HEK293 (cell line): ENCODE results near the gene RUSF1.

Experiments used
- CTCF ChIA-PET: fragments of 350-600 bp; formaldehyde crosslinking; extraction: SDS; loops from one replicate; lab custom pipeline; 2021; ENCODE audit warnings: antibody characterized with exemption; lab: Yijun Ruan, JAX
- POLR2A ChIA-PET: fragments of 300-600 bp; formaldehyde crosslinking; extraction: SDS; loops from one replicate; lab custom pipeline; 2020; ENCODE audit warnings: antibody characterized with exemption, inconsistent platforms; lab: Yijun Ruan, JAX
- H3K27ac ChIP-seq: fragments of 200-500 bp; sonication (Bioruptor generic); 2 replicates; pipeline ENCODE4 v1.5.1; 2014; ENCODE audit warnings: low read depth, low read length, control low read depth, inconsistent platforms; ENCODE audit errors: extremely low read depth
- H3K36me3 ChIP-seq, 2 experiments: fragments of 200-500 bp in 1 of 2; sonication (Bioruptor generic) in 1 of 2; 1 replicate in 1 of 2; 2 replicates in 1 of 2; pipeline ENCODE4 v1.5.1; 2014 to 2017; ENCODE audit warnings: inconsistent platforms in 2 of 2, low read length in 2 of 2; ENCODE audit not compliant: control insufficient read depth in 2 of 2, insufficient read depth in 1 of 2
- H3K4me1 ChIP-seq: fragments of 200-500 bp; sonication (Bioruptor generic); 2 replicates; pipeline ENCODE4 v1.5.1; 2014; ENCODE audit warnings: mild to moderate bottlenecking, low read length, inconsistent platforms; ENCODE audit not compliant: control insufficient read depth, insufficient read depth
- H3K4me3 ChIP-seq: 2 replicates; pipeline ENCODE4 v1.5.1; 2011; ENCODE audit warnings: low read depth, mild to moderate bottlenecking, control low read depth, low read length, moderate library complexity
- H3K9me3 ChIP-seq: fragments of 200-500 bp; sonication (Bioruptor generic); 2 replicates; pipeline ENCODE4 v1.5.1; 2014; ENCODE audit warnings: low read depth, low read length, inconsistent platforms; ENCODE audit not compliant: control insufficient read depth, insufficient read depth
- KLF1 ChIP-seq: fragments of 450-650 bp; formaldehyde crosslinking; IDR thresholded peaks from 2 replicates; pipeline ENCODE4 v1.5.1; 2016; ENCODE audit warnings: missing biosample characterization, missing genetic modification characterization
- KLF10 ChIP-seq: fragments of 450-650 bp; IDR thresholded peaks from 2 replicates; pipeline ENCODE4 v1.5.1; 2018; ENCODE audit warnings: missing biosample characterization, mild to moderate bottlenecking, missing genetic modification characterization
- KLF7 ChIP-seq: fragments of 450-650 bp; formaldehyde crosslinking; IDR thresholded peaks from 2 replicates; pipeline ENCODE4 v1.5.1; 2016; ENCODE audit warnings: missing biosample characterization, missing genetic modification characterization, borderline replicate concordance
- SP3 ChIP-seq: fragments of 450-650 bp; formaldehyde crosslinking; IDR thresholded peaks from 2 replicates; pipeline ENCODE4 v1.5.1; 2016; ENCODE audit warnings: missing biosample characterization, missing genetic modification characterization
- ZBTB21 ChIP-seq: fragments of 450-650 bp; formaldehyde crosslinking; IDR thresholded peaks from 2 replicates; pipeline ENCODE4 v1.5.1; 2017; ENCODE audit warnings: missing biosample characterization, missing genetic modification characterization
- ZBTB48 ChIP-seq: fragments of 450-650 bp; formaldehyde crosslinking; IDR thresholded peaks from 2 replicates; pipeline ENCODE4 v1.5.1; 2016; ENCODE audit warnings: missing biosample characterization, missing genetic modification characterization
- ZBTB7A ChIP-seq: fragments of 450-650 bp; formaldehyde crosslinking; IDR thresholded peaks from 2 replicates; pipeline ENCODE4 v1.5.1; 2016; ENCODE audit warnings: low read depth, missing biosample characterization, missing genetic modification characterization
- ZFP3 ChIP-seq: fragments of 450-650 bp; formaldehyde crosslinking; IDR thresholded peaks from 2 replicates; pipeline ENCODE4 v1.5.1; 2016; ENCODE audit warnings: low read depth, missing biosample characterization, missing genetic modification characterization
- ZIC2 ChIP-seq: fragments of 450-650 bp; formaldehyde crosslinking; IDR thresholded peaks from 2 replicates; pipeline ENCODE4 v1.5.1; 2016; ENCODE audit warnings: missing biosample characterization, missing genetic modification characterization
- ZNF214 ChIP-seq: fragments of 450-650 bp; formaldehyde crosslinking; IDR thresholded peaks from 2 replicates; pipeline ENCODE4 v1.5.1; 2017; ENCODE audit warnings: missing biosample characterization, mild to moderate bottlenecking, missing genetic modification characterization, borderline replicate concordance
- ZNF324 ChIP-seq: fragments of 450-650 bp; formaldehyde crosslinking; IDR thresholded peaks from 2 replicates; pipeline ENCODE4 v1.5.1; 2016; ENCODE audit warnings: missing biosample characterization, missing genetic modification characterization
- ZNF335 ChIP-seq: fragments of 450-650 bp; formaldehyde crosslinking; conservative IDR thresholded peaks from 2 replicates; pipeline ENCODE4 v1.5.1; 2016; ENCODE audit warnings: missing biosample characterization, missing genetic modification characterization
- ZNF350 ChIP-seq: fragments of 450-650 bp; formaldehyde crosslinking; IDR thresholded peaks from 2 replicates; pipeline ENCODE4 v1.5.0; 2017; ENCODE audit warnings: missing biosample characterization, mild to moderate bottlenecking, missing genetic modification characterization
- ZNF48 ChIP-seq: fragments of 450-650 bp; formaldehyde crosslinking; IDR thresholded peaks from 2 replicates; pipeline ENCODE4 v1.5.1; 2016; ENCODE audit warnings: missing biosample characterization, missing genetic modification characterization
- ZNF560 ChIP-seq: fragments of 450-650 bp; formaldehyde crosslinking; IDR thresholded peaks from 2 replicates; pipeline ENCODE4 v1.5.1; 2017; ENCODE audit warnings: missing biosample characterization, missing genetic modification characterization, borderline replicate concordance
- ZNF837 ChIP-seq: fragments of 450-650 bp; formaldehyde crosslinking; IDR thresholded peaks from 2 replicates; pipeline ENCODE4 v1.5.1; 2016; ENCODE audit warnings: missing biosample characterization, missing genetic modification characterization
- ZXDB ChIP-seq: fragments of 450-650 bp; formaldehyde crosslinking; IDR thresholded peaks from 2 replicates; pipeline ENCODE4 v1.5.1; 2016; ENCODE audit warnings: missing biosample characterization, missing genetic modification characterization
- TF ChIP-seq, protein P1 (sequence below): fragments of 450-650 bp; formaldehyde crosslinking; IDR thresholded peaks from 2 replicates; pipeline ENCODE4 v1.5.1; 2016; ENCODE audit warnings: missing biosample characterization, missing genetic modification characterization
- TF ChIP-seq, protein P2 (sequence below): fragments of 450-650 bp; formaldehyde crosslinking; IDR thresholded peaks from 2 replicates; pipeline ENCODE4 v1.5.1; 2016; ENCODE audit warnings: missing biosample characterization, missing genetic modification characterization
- TF ChIP-seq, protein P3 (sequence below): fragments of 450-650 bp; formaldehyde crosslinking; IDR thresholded peaks from 2 replicates; pipeline ENCODE4; 2016; ENCODE audit warnings: missing biosample characterization, missing genetic modification characterization
- TF ChIP-seq, protein P4 (sequence below): fragments of 450-650 bp; formaldehyde crosslinking; IDR thresholded peaks from 2 replicates; pipeline ENCODE4 v1.5.1; 2016; ENCODE audit warnings: missing biosample characterization, missing genetic modification characterization
- TF ChIP-seq, protein P5 (sequence below): fragments of 450-650 bp; formaldehyde crosslinking; IDR thresholded peaks from 2 replicates; pipeline ENCODE4 v1.5.1; 2016; ENCODE audit warnings: missing biosample characterization, missing genetic modification characterization
- TF ChIP-seq, protein P6 (sequence below): fragments of 450-650 bp; formaldehyde crosslinking; IDR thresholded peaks from 2 replicates; pipeline ENCODE4 v1.5.1; 2016; ENCODE audit warnings: missing biosample characterization, missing genetic modification characterization

RUSF1 gene

DNA sequence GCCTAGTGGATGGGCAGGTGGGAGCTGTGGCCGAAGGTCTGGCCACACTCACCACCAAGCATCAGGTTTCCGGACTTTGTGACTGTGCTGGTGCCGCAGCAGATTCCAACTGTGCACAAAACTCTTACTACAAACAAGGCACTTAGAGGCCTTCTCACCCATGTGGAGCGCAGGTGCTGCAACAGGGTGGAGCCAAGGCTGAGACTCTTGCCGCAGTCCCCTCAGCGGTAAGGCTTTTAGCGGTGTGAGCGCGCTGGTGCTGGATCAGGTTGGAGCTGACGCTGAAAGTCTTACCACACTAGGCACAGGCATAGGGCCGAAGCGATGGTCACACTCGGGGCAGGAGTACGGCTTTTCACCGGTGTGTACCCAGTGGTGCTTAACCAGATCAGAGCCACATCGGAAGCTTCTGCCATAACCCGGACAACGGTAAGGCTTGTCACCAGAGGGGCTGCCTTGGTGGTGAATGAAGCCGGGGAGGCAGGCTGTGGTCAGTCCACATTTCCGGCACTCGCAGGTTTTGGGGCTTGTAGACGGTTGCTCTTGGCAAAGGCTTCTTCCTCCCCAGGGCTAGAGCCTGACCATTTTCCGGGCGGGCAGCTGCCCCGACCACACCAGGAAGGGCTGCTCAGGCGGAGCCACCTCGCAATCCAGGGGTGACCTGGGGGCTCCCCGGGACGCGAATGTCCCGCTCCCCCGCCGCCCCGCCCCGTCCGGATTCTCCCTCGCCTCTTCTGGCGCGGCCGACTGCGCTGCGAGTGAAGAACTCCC lies 49.9 kb downstream of the RUSF1 start (continued):
- TF ChIP-seq, protein P1, sequence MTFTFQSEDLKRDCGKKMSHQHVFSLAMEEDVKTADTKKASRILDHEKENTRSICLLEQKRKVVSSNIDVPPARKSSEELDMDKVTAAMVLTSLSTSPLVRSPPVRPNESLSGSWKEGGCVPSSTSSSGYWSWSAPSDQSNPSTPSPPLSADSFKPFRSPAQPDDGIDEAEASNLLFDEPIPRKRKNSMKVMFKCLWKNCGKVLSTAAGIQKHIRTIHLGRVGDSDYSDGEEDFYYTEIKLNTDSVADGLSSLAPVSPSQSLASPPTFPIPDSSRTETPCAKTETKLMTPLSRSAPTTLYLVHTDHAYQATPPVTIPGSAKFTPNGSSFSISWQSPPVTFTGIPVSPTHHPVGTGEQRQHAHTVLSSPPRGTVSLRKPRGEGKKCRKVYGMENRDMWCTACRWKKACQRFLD (tag by site-specific recombination), result no peak
- TF ChIP-seq ZBTB21 (tag by site-specific recombination), result no peak
- no peak for TF ChIP-seq ZBTB7A
- peak; percentile 56; the same call in 1 of the 2 replicates for TF ChIP-seq ZXDB (tag by site-specific recombination)
- peak; percentile 52; the same call in 1 of the 2 replicates for TF ChIP-seq ZIC2 (tag by site-specific recombination)
- no peak for TF ChIP-seq ZNF560 (tag by site-specific recombination)
- TF ChIP-seq ZNF335 (tag by site-specific recombination), result no peak
- TF ChIP-seq KLF10, result no peak
- no peak for TF ChIP-seq ZNF324
- peak; percentile 39 for TF ChIP-seq SP3 (tag by site-specific recombination)
- TF ChIP-seq ZNF837 (tag by site-specific recombination), result no peak
- no peak for TF ChIP-seq ZNF214 (tag by site-specific recombination)
- TF ChIP-seq, protein P2, sequence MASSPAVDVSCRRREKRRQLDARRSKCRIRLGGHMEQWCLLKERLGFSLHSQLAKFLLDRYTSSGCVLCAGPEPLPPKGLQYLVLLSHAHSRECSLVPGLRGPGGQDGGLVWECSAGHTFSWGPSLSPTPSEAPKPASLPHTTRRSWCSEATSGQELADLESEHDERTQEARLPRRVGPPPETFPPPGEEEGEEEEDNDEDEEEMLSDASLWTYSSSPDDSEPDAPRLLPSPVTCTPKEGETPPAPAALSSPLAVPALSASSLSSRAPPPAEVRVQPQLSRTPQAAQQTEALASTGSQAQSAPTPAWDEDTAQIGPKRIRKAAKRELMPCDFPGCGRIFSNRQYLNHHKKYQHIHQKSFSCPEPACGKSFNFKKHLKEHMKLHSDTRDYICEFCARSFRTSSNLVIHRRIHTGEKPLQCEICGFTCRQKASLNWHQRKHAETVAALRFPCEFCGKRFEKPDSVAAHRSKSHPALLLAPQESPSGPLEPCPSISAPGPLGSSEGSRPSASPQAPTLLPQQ (tag by site-specific recombination), result 0 out of 2 replicates have a peak, but pooled peaks have one; percentile 14
- TF ChIP-seq ZNF350 (tag by site-specific recombination), result no peak
- no peak for TF ChIP-seq ZBTB48 (tag by site-specific recombination)
- TF ChIP-seq, protein P3, sequence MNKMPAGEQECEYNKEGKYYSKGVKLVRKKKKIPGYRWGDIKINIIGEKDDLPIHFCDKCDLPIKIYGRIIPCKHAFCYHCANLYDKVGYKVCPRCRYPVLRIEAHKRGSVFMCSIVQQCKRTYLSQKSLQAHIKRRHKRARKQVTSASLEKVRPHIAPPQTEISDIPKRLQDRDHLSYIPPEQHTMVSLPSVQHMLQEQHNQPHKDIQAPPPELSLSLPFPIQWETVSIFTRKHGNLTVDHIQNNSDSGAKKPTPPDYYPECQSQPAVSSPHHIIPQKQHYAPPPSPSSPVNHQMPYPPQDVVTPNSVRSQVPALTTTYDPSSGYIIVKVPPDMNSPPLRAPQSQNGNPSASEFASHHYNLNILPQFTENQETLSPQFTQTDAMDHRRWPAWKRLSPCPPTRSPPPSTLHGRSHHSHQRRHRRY (tag by site-specific recombination), result no peak
- no peak for TF ChIP-seq KLF7 (tag by site-specific recombination)
- no peak; the same call in 1 of the 2 replicates for TF ChIP-seq KLF1 (tag by site-specific recombination)
- TF ChIP-seq ZNF48 (tag by site-specific recombination), result no peak
- TF ChIP-seq ZFP3, result no peak
- TF ChIP-seq, protein P4, sequence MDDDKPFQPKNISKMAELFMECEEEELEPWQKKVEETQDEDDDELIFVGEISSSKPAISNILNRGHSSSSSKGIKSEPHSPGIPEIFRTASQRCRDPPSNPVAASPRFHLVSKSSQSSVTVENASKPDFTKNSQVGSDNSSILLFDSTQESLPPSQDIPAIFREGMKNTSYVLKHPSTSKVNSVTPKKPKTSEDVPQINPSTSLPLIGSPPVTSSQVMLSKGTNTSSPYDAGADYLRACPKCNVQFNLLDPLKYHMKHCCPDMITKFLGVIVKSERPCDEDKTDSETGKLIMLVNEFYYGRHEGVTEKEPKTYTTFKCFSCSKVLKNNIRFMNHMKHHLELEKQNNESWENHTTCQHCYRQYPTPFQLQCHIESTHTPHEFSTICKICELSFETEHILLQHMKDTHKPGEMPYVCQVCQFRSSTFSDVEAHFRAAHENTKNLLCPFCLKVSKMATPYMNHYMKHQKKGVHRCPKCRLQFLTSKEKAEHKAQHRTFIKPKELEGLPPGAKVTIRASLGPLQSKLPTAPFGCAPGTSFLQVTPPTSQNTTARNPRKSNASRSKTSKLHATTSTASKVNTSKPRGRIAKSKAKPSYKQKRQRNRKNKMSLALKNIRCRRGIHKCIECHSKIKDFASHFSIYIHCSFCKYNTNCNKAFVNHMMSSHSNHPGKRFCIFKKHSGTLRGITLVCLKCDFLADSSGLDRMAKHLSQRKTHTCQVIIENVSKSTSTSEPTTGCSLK (tag by site-specific recombination), result no peak

DNA sequence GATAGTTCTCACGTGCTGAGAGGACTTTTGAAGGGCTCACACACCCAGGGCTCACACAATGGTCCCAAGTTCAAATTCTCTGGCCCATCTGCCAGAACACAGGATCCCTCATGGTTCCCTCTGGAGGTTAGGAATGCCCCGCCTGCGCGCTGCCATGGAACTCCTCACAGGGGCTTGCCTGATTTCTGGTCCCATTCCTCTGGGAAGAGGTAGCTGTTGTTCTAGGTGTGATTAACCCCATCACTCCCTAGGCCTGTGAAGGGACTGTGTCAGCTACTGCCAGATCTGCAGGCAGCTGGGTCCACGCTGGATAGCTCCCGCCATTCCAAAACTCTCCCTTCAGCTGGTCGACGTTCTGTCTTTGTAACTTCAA lies 51.2 kb downstream of the RUSF1 start:
- Histone ChIP-seq H3K36me3 (peaks cover 0 to 26% of the 10 kb centered on the region in 2 experiments; a peak in 1 of 3 replicates), H3K9me3 (no peaks in the 10 kb centered on the region), H3K4me3 (no peak overlapping the region), H3K27ac (no peak overlapping the region), H3K4me1 (peaks cover 9% of the 10 kb centered on the region)
- POLR2A ChIA-PET, result interaction anchor here (0.7 to 1.2 kb wide), 2 partner anchors 20 to 53 kb away, joined by 3 to 5 read pairs; no protein-coding TSS in a partner anchor
- TF ChIP-seq, protein P5, sequence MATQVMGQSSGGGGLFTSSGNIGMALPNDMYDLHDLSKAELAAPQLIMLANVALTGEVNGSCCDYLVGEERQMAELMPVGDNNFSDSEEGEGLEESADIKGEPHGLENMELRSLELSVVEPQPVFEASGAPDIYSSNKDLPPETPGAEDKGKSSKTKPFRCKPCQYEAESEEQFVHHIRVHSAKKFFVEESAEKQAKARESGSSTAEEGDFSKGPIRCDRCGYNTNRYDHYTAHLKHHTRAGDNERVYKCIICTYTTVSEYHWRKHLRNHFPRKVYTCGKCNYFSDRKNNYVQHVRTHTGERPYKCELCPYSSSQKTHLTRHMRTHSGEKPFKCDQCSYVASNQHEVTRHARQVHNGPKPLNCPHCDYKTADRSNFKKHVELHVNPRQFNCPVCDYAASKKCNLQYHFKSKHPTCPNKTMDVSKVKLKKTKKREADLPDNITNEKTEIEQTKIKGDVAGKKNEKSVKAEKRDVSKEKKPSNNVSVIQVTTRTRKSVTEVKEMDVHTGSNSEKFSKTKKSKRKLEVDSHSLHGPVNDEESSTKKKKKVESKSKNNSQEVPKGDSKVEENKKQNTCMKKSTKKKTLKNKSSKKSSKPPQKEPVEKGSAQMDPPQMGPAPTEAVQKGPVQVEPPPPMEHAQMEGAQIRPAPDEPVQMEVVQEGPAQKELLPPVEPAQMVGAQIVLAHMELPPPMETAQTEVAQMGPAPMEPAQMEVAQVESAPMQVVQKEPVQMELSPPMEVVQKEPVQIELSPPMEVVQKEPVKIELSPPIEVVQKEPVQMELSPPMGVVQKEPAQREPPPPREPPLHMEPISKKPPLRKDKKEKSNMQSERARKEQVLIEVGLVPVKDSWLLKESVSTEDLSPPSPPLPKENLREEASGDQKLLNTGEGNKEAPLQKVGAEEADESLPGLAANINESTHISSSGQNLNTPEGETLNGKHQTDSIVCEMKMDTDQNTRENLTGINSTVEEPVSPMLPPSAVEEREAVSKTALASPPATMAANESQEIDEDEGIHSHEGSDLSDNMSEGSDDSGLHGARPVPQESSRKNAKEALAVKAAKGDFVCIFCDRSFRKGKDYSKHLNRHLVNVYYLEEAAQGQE, result peak; percentile 85
- TF ChIP-seq, protein P6, sequence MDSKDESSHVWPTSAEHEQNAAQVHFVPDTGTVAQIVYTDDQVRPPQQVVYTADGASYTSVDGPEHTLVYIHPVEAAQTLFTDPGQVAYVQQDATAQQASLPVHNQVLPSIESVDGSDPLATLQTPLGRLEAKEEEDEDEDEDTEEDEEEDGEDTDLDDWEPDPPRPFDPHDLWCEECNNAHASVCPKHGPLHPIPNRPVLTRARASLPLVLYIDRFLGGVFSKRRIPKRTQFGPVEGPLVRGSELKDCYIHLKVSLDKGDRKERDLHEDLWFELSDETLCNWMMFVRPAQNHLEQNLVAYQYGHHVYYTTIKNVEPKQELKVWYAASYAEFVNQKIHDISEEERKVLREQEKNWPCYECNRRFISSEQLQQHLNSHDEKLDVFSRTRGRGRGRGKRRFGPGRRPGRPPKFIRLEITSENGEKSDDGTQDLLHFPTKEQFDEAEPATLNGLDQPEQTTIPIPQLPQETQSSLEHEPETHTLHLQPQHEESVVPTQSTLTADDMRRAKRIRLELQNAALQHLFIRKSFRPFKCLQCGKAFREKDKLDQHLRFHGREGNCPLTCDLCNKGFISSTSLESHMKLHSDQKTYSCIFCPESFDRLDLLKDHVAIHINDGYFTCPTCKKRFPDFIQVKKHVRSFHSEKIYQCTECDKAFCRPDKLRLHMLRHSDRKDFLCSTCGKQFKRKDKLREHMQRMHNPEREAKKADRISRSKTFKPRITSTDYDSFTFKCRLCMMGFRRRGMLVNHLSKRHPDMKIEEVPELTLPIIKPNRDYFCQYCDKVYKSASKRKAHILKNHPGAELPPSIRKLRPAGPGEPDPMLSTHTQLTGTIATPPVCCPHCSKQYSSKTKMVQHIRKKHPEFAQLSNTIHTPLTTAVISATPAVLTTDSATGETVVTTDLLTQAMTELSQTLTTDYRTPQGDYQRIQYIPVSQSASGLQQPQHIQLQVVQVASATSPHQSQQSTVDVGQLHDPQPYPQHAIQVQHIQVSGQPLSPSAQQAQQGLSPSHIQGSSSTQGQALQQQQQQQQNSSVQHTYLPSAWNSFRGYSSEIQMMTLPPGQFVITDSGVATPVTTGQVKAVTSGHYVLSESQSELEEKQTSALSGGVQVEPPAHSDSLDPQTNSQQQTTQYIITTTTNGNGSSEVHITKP (tag by site-specific recombination), result no peak
- CTCF ChIA-PET, result interaction anchor here (0.5 to 1.4 kb wide), 5 partner anchors 12 to 643 kb away, joined by 3 to 4 read pairs (median 3); no protein-coding TSS in a partner anchor
